Measurements from ENCODE around the gene MIF4GD. TPM values are rescaled to one million over a fixed set of nuclear protein-coding genes. Genes with fewer than 3 reads are reported as not detected.

The MIF4GD gene, protein sequence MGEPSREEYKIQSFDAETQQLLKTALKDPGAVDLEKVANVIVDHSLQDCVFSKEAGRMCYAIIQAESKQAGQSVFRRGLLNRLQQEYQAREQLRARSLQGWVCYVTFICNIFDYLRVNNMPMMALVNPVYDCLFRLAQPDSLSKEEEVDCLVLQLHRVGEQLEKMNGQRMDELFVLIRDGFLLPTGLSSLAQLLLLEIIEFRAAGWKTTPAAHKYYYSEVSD
- 10 to 100 TPM; 50.2 to 57.2 TPM for total RNA-seq

DNA sequence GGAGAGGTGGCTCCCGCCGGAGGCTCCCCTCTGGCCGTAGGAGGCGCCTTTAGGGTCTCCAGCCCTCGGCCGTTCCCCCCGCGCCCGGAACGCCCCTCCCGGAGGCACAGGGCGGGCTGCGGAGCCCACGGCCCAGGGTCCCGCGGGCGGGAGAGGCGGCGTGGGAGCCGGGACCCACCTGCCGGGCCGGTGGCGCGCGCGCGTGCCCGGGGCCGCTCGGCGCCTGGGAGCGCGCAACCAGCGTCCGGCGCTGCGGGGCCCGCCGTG, at the start of gene MIF4GD:
Gene MIF4GD, minus strand, starts transcription at position 266 of the 267 bp plus-strand sequence. CDS start 1,036 bp downstream, outside the sequence.
- H3K36me3 Mint-ChIP-seq, result peaks cover 21% of the 10 kb centered on the region
- DNase-seq, result no peak
- intact Hi-C loops (cut with micrococcal nuclease), result loop anchor here (1.0 to 5.0 kb wide), 4 partner anchors 10 to 246 kb away; partner anchors contain the start of genes CASKIN2, GGA3, MRPS7 and SLC25A19
- H3K4me1 Mint-ChIP-seq (ENCODE audit: low read depth), result peaks cover 31% of the 10 kb centered on the region
- ChIA-PET CTCF (interaction anchor here (0.6 to 6.8 kb wide), 42 partner anchors 10 to 483 kb away, joined by 3 to 106 read pairs (median 5); partner anchors contain the start of genes ARMC7, CDR2L, GGA3 and GRB2), POLR2A (interaction anchor here (0.7 to 3.8 kb wide), 15 partner anchors 10 to 245 kb away, joined by 3 to 80 read pairs (median 5); partner anchors contain the start of genes GGA3, GRB2, JPT1 and MRPS7)
- no peaks in the 10 kb centered on the region for H3K9me3 Mint-ChIP-seq
- peak within 1 kb of the TSS; percentile 83 for H3K4me3 Mint-ChIP-seq
- H3K27me3 Mint-ChIP-seq, result no peaks in the 10 kb centered on the region
- H3K27ac Mint-ChIP-seq, result peak within 1 kb of the TSS; percentile 80

GRCh38 chr17:75319904-75320691, 49.1 kb upstream of the MIF4GD start:
- no peak overlapping the region for H3K4me3 Mint-ChIP-seq
- no peaks in the 10 kb centered on the region for H3K9me3 Mint-ChIP-seq
- peak overlapping the region; percentile 28 for H3K27ac Mint-ChIP-seq
- peaks cover 19% of the 10 kb centered on the region for H3K4me1 Mint-ChIP-seq (ENCODE audit: low read depth)
- no peak for DNase-seq
- CTCF ChIA-PET, result interaction anchor here (0.5 to 3.8 kb wide), 6 partner anchors 17 to 149 kb away, joined by 3 to 24 read pairs (median 5); partner anchors contain the start of genes MIF4GD and SLC25A19
- intact Hi-C loops (cut with micrococcal nuclease), result loop anchor here (5.0 kb wide), 1 partner anchor 42 kb away; no protein-coding TSS in a partner anchor
- no peaks in the 10 kb centered on the region for H3K27me3 Mint-ChIP-seq
- H3K36me3 Mint-ChIP-seq, result peaks cover 27% of the 10 kb centered on the region
- POLR2A ChIA-PET, result no interaction called here

- Mint-ChIP-seq H3K27me3 (no peaks in the 10 kb centered on the region), H3K9me3 (no peaks in the 10 kb centered on the region), H3K4me1 (ENCODE audit: low read depth) (peaks cover 23% of the 10 kb centered on the region), H3K4me3 (no peak overlapping the region), H3K27ac (no peak overlapping the region), H3K36me3 (peaks cover 25% of the 10 kb centered on the region)
- intact Hi-C loops (cut with micrococcal nuclease), result no loop called here
- no peak for DNase-seq
- CTCF ChIA-PET, result interaction anchor here (1.1 to 2.8 kb wide), 2 partner anchors 29 to 94 kb away, joined by 4 to 7 read pairs; partner anchors contain the start of gene SLC25A19
- POLR2A ChIA-PET, result interaction anchor here (0.7 kb wide), 1 partner anchor 40 kb away, joined by 4 read pairs; no protein-coding TSS in a partner anchor
Observed at GRCh38 chr17:75318615-75319222, 47.7 kb upstream of the MIF4GD start.

- no peak for DNase-seq
- H3K9me3 Mint-ChIP-seq, result no peaks in the 10 kb centered on the region
- peaks cover 21% of the 10 kb centered on the region for H3K36me3 Mint-ChIP-seq
- H3K4me1 Mint-ChIP-seq (ENCODE audit: low read depth), result peaks cover 21% of the 10 kb centered on the region
- POLR2A ChIA-PET, result no interaction called here
- no peak overlapping the region for H3K4me3 Mint-ChIP-seq
- CTCF ChIA-PET, result interaction anchor here (1.3 kb wide), 1 partner anchor 47 kb away, joined by 5 read pairs; the partner anchor contains the start of gene MIF4GD
- intact Hi-C loops (cut with micrococcal nuclease), result no loop called here
- H3K27me3 Mint-ChIP-seq, result no peaks in the 10 kb centered on the region
- no peak overlapping the region for H3K27ac Mint-ChIP-seq
Observed at GRCh38 chr17:75318211-75318610, 47.2 kb upstream of the MIF4GD start.

GRCh38 chr17:75317671-75318070, 46.6 kb upstream of the MIF4GD start:
- Mint-ChIP-seq H3K27ac (peak overlapping the region; percentile 58), H3K4me1 (ENCODE audit: low read depth) (peaks cover 22% of the 10 kb centered on the region), H3K4me3 (no peak overlapping the region), H3K9me3 (no peaks in the 10 kb centered on the region), H3K36me3 (peaks cover 17% of the 10 kb centered on the region), H3K27me3 (no peaks in the 10 kb centered on the region)
- intact Hi-C loops (cut with micrococcal nuclease), result no loop called here
- CTCF ChIA-PET, result interaction anchor here (1.3 to 2.4 kb wide), 2 partner anchors 47 to 95 kb away, joined by 5 to 17 read pairs; partner anchors contain the start of gene MIF4GD
- POLR2A ChIA-PET, result no interaction called here
- no peak for DNase-seq

DNA sequence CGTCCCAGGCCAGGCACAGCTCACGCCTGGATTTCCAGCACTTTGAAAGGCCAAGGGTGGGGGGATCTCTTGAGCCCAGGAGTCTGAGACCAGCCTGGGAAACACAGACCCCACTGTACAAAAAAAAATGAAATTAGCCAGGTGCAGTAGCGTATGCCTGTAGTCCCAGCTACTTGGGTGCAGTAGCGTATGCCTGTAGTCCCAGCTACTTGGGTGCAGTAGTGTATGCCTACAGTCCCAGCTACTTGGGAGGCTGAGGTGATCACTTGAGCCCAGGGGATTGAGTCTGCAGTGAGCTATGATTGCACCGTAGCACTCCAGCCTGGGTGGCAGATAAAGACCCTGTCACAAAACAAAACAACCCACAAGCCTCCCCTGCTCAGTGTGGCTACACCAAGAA, 45.2 kb upstream of the MIF4GD start:
- Mint-ChIP-seq H3K4me1 (ENCODE audit: low read depth) (peaks cover 25% of the 10 kb centered on the region), H3K27me3 (no peaks in the 10 kb centered on the region), H3K4me3 (no peak overlapping the region), H3K9me3 (no peaks in the 10 kb centered on the region), H3K27ac (peak overlapping the region; percentile 85), H3K36me3 (peaks cover 12% of the 10 kb centered on the region)
- intact Hi-C loops (cut with micrococcal nuclease), result loop anchor here (1.0 kb wide), 1 partner anchor 19 kb away; no protein-coding TSS in a partner anchor
- no peak for DNase-seq
- ChIA-PET CTCF (interaction anchor here (0.7 to 2.4 kb wide), 14 partner anchors 9 to 202 kb away, joined by 3 to 17 read pairs (median 3); partner anchors contain the start of genes MIF4GD and SLC25A19), POLR2A (interaction anchor here (0.6 to 1.8 kb wide), 6 partner anchors 13 to 64 kb away, joined by 3 to 7 read pairs (median 3); partner anchors contain the start of genes MIF4GD and SLC25A19)

DNA sequence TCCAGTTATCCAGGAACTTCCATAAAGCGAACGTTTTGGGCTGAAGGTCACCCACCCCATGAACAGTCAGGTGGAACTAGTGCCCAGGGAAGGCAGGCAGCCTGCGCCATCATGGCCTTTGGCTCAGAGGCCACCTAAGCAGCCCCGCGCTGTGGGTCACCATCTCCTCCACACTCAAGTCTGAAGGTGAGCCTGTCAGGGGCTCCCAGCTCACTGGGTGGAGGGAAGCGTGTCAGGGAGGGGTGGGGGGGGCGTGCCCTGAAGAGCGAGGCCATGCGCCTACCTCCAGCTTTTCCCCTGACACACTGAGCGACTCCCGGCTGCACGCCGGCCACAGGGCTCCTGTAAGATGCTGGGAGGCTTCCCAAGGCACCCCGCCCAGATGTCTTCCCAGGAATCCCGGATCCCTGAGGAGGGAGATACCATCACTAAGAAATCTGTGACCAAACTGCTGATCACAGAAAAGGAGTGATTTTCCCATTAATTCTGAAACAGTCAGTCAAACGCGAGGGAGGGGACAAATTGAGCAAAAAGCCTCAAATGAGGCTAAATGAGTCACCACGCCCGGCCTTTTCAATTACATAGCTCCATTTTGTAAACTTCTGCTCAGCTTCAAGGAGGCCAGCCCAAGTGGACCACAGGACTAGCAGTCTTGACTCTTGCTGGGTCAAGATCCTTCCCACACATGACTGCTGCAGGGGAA, 44.7 kb upstream of the MIF4GD start:
- Mint-ChIP-seq H3K27me3 (no peaks in the 10 kb centered on the region), H3K4me1 (ENCODE audit: low read depth) (peaks cover 25% of the 10 kb centered on the region), H3K27ac (peak overlapping the region; percentile 85), H3K36me3 (peaks cover 9% of the 10 kb centered on the region), H3K4me3 (no peak overlapping the region), H3K9me3 (no peaks in the 10 kb centered on the region)
- peak; percentile 43 for DNase-seq
- ChIA-PET POLR2A (interaction anchor here (0.7 to 1.8 kb wide), 5 partner anchors 12 to 65 kb away, joined by 3 to 7 read pairs (median 3); partner anchors contain the start of gene MIF4GD), CTCF (interaction anchor here (0.7 to 2.4 kb wide), 13 partner anchors 10 to 144 kb away, joined by 3 to 17 read pairs (median 3); partner anchors contain the start of genes MIF4GD and SLC25A19)
- intact Hi-C loops (cut with micrococcal nuclease), result loop anchor here (1.0 kb wide), 1 partner anchor 18 kb away; no protein-coding TSS in a partner anchor

DNA sequence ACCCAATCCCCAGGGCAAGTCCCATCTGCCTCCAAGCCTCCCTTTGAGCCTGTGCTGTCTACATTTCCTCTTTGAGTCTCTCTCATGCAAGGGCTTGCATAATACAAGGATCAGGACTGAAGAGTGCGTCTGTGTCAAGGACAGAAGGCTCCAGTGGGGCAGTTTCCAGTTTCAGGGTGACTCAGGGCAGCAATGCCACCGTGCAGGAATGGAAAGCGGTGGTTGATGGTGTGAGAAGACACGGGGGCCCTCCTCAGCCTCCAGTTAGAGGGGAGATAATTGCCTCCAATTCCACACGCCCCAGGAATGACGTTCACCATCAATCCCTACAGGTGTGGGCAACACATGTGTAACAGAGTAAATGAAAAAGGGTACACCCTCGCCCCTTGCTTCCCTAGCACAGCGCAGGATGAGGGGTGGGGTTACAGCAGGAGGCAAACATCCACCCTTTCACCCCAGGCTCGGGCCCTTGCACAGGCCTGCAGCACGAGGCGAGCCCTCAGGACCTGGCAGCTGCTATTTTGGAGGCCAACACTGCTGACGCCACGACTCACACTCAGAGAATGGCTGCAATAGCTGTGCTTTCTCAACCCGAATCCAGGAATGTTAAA, 43.0 kb upstream of the MIF4GD start:
- peak overlapping the region; percentile 10 for H3K27ac Mint-ChIP-seq
- H3K27me3 Mint-ChIP-seq, result no peaks in the 10 kb centered on the region
- peaks cover 25% of the 10 kb centered on the region for H3K4me1 Mint-ChIP-seq (ENCODE audit: low read depth)
- ChIA-PET CTCF (interaction anchor here (0.6 to 1.3 kb wide), 3 partner anchors 9 to 1103 kb away, joined by 3 to 4 read pairs (median 3); no protein-coding TSS in a partner anchor), POLR2A (no interaction called here)
- no peaks in the 10 kb centered on the region for H3K36me3 Mint-ChIP-seq
- intact Hi-C loops (cut with micrococcal nuclease), result no loop called here
- H3K9me3 Mint-ChIP-seq, result no peaks in the 10 kb centered on the region
- no peak for DNase-seq
- H3K4me3 Mint-ChIP-seq, result no peak overlapping the region

DNA sequence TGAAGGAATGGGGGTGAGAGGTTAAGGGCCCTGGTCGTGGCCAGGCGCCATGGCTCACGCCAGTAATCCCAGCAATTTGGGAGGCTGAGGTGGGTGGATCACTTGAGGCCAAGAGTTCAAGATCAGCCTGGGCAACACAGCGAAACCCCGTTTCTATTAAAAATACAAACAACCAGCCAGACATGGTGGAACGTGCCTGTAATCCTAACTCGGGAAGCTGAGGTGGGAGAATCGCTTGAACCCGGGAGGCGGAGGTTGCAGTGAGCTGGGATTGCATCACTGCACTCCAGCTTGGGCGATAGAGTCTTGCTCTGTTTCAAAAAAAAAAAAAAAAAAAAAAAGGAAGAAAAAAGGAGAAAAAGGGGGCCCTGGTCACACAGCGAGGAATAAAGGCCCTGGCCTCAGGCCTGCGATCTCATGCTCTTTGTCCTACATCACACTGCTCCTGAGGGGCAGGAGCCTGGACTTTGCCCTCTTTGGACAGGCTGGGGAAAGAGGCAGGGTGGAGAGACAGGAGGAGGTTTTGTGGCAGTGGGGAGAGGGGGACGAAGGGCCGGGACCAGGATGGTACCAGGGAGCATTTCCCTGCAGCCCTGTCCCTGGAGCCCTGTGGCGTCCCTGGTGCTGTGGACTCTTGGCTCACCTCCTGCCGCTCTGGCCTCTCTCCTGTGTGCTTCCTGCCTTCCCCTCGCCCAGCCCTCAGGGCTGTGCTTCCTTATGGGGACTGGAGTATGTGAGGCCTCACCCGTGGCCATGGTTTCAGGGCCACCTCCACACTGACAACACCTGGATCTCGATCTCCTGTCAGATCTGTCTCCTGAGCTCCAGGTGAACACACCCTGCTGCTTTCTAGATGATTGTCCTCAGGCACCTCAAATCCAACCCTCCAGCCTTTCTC, 38.0 kb upstream of the MIF4GD start:
- DNase-seq, result no peak
- Mint-ChIP-seq H3K4me1 (ENCODE audit: low read depth) (peaks cover 11% of the 10 kb centered on the region), H3K4me3 (no peak overlapping the region), H3K36me3 (no peaks in the 10 kb centered on the region), H3K27ac (no peak overlapping the region), H3K9me3 (no peaks in the 10 kb centered on the region), H3K27me3 (no peaks in the 10 kb centered on the region)
- POLR2A ChIA-PET, result no interaction called here
- intact Hi-C loops (cut with micrococcal nuclease), result no loop called here
- CTCF ChIA-PET, result interaction anchor here (1.7 kb wide), 1 partner anchor 13 kb away, joined by 5 read pairs; no protein-coding TSS in a partner anchor

Measured in activated CD4-positive, alpha-beta memory T cell treated with anti-CD3 and anti-CD28 coated beads for 36 hours (primary cell).